SK-N-MC (cell line): ENCODE results near the gene PTGER2.

Experiments used
- DNase-seq: peaks from one replicate; pipeline ENCODE4 v3.0.0-alpha.2; 2011; ENCODE audit warnings: low read depth, low spot score
- H3K27ac ChIP-seq: fragments of 200-600 bp; sonication (generic); 2 replicates; pipeline ENCODE4 v1.5.1; 2016; ENCODE audit warnings: mixed run types
- H3K36me3 ChIP-seq: fragments of 200-600 bp; sonication (generic); 2 replicates; pipeline ENCODE4 v1.6.1; 2017; ENCODE audit warnings: antibody characterized with exemption, low read length, mixed read lengths; ENCODE audit not compliant: insufficient read depth
- H3K4me3 ChIP-seq: fragments of 200-600 bp; sonication (generic); 2 replicates; pipeline ENCODE4 v1.5.1; 2016
- H3K9ac ChIP-seq: fragments of 200-600 bp; sonication (generic); 2 replicates; pipeline ENCODE4 v1.8.0; 2017; ENCODE audit warnings: mixed run types, mixed read lengths; ENCODE audit not compliant: insufficient read length
- H3K9me3 ChIP-seq: fragments of 200-600 bp; sonication (generic); 2 replicates; pipeline ENCODE4 v1.6.1; 2017; ENCODE audit warnings: low read depth, mild to moderate bottlenecking, antibody characterized with exemption, low read length, moderate library complexity, mixed read lengths
- EZH2 ChIP-seq: fragments of 200-600 bp; sonication (generic); IDR thresholded peaks from one replicate; pipeline ENCODE4 v1.6.1; 2017; ENCODE audit warnings: antibody characterized with exemption
- FOXP2 ChIP-seq: optimal IDR thresholded peaks from 2 replicates; pipeline ENCODE3; 2011; ENCODE audit warnings: mild to moderate bottlenecking, moderate library complexity; ENCODE audit not compliant: insufficient read depth; ENCODE audit errors: extremely low read length, control extremely low read depth
- POLR2AphosphoS5 ChIP-seq: IDR thresholded peaks from 2 replicates; pipeline ENCODE4 v1.6.1; 2012; ENCODE audit warnings: mild to moderate bottlenecking, low read depth, low read length, borderline replicate concordance

The PTGER2 gene

DNA sequence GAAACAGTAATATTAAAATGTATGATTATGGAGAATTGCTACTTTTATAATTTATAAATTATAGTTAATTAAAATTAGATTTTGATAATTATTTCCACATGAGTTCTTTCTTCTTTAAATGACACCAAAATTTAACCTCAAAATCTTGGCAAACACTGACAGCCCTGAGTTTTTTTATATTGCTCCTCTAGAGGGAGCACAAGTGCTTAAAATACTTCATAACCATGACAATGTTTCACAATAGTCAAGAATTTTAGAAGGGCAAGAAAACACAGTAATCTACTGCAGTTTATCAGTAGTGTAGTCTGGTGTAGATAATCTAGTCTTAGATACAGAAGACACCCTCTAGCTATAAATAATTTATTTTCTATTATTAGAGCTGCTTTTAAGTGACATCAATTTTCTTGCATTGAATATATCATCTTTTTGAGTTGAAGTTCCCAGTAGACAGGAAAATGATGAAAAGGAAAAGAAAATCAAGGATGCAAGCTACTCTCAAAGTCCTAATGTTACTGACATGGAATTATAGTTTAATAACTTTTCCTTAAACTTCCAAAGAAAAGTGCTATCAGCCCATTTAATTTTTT is 14.3 kb upstream of the PTGER2 start:
- DNase-seq, result peak; percentile 12
- no peaks in the 10 kb centered on the region for H3K36me3 ChIP-seq
- H3K27ac ChIP-seq, result no peak overlapping the region
- H3K9ac ChIP-seq, result no peak overlapping the region
- TF ChIP-seq EZH2, result no peak
- TF ChIP-seq FOXP2, result no peak
- TF ChIP-seq POLR2AphosphoS5, result no peak
- H3K4me3 ChIP-seq, result no peak overlapping the region
- H3K9me3 ChIP-seq, result no peaks in the 10 kb centered on the region

DNA sequence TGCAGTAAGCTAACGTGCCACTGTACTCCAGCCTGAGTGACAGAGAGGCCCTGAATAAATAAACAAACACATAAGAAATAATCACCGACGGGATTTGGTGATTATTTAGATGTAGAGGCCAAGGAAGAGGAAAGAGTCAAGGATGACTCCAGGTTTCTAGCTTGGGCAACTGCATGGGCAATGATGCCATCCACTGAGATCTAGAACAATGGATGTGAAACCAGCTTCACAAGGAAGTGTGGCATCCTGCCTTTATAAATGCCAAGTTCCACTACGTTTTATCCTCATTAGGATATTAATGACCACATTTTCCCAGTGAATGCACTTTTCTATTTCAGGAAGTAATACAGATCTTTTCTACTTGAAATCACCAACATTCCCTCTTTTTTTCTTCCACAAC is 10.9 kb upstream of the PTGER2 start:
- Histone ChIP-seq H3K9me3 (no peaks in the 10 kb centered on the region), H3K36me3 (no peaks in the 10 kb centered on the region), H3K9ac (no peak overlapping the region), H3K27ac (no peak overlapping the region), H3K4me3 (no peak overlapping the region)
- TF ChIP-seq EZH2, result no peak
- no peak for TF ChIP-seq FOXP2
- DNase-seq, result no peak

DNA sequence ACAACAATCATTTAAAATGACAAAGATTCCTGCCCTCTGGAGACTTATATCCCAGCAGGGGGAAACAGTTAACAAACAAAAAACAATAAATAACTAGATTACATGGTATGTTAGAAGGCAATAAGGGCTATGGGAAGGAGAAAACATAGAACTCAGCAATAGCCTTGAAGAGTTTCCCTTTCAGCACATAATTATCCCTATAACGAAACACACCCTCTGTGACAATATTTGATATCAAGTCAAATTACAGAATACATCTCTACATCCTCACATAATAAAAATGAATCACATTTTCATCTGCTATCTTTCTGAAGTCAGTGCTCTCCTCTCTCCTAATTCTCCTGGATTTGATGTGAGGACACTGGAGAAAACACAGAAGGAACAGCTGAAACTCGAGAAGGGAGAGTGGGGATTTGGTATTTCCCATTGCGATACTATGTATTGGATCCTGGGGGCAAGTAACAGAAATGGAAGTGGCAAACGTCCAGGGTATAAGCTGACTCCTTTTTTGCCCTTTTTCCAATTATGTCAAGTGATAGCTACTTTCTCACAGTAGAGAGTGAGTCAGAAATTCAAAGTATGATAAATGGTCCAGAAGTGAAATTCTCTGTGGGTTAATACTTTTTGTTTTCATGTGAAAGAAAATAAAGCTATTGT is 9.7 kb upstream of the PTGER2 start:
- no peak for DNase-seq
- no peak for TF ChIP-seq POLR2AphosphoS5
- no peak for TF ChIP-seq FOXP2
- TF ChIP-seq EZH2, result no peak
- no peak overlapping the region for H3K27ac ChIP-seq
- H3K36me3 ChIP-seq, result no peaks in the 10 kb centered on the region
- H3K9ac ChIP-seq, result no peak overlapping the region
- no peaks in the 10 kb centered on the region for H3K9me3 ChIP-seq
- no peak overlapping the region for H3K4me3 ChIP-seq

DNA sequence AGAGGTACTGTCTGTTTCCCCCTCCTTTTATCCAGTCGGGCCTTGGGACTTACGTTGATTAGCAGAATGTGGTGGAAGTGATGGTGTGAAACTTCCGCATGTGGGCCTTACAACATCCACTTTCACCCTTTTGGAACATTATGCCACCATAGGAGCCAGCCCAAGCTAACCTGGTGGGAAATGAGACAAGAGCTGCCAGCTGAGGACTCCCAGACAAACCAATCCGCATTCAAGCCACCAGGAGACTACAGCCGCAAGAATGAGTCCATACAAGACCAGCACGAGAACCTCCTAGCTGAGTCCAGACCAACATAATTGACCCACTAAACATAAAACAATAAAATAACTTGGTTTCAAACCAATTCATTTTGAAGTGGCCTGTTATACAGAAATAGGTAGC is 9.1 kb upstream of the PTGER2 start:
- TF ChIP-seq EZH2, result no peak
- no peak for TF ChIP-seq POLR2AphosphoS5
- no peak for TF ChIP-seq FOXP2
- DNase-seq, result no peak
- H3K9me3 ChIP-seq, result no peaks in the 10 kb centered on the region
- H3K4me3 ChIP-seq, result no peak overlapping the region
- H3K27ac ChIP-seq, result no peak overlapping the region
- no peak overlapping the region for H3K9ac ChIP-seq
- H3K36me3 ChIP-seq, result no peaks in the 10 kb centered on the region

DNA sequence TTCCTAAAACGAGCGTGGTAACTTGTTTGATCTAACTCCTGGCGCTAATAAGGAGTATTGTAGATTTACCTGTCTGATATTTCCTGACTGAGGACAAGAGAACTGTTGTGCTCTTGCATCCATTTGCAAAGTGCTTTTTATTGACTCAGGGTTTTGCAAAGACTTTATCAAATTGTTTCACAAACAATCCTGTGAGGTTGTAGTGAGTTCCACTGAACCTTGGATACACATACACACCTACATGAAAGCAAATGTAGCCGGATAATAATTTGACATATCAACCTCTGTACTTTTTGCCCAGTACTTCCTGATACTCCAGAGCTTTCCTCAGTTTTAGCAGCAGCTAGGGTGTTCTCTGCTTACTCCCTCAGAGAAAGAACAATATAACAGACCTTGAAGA is 6.7 kb upstream of the PTGER2 start:
- no peak for DNase-seq
- H3K27ac ChIP-seq, result no peak overlapping the region
- no peaks in the 10 kb centered on the region for H3K36me3 ChIP-seq

DNA sequence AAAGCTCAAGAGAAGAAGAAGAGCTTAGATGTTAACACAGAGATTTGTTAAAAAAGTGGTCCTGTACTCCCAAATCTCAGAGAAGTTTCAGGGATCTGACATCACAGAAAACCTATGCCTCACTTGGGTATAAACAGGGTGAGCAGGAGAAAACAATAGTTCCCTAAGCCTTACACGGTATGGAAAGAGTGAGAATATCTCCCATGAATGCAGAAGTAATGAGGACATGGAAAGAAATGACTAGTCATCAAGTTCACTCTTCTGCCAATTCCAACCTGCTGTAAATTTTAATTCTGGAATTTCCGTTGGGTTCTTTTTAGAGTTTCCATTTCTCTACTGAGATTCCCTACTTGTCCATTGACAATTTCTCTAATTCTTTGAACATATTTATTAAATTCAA is 6.2 kb upstream of the PTGER2 start:
- Histone ChIP-seq H3K27ac (no peak overlapping the region), H3K4me3 (no peak overlapping the region), H3K9ac (no peak overlapping the region), H3K9me3 (no peaks in the 10 kb centered on the region), H3K36me3 (no peaks in the 10 kb centered on the region)
- DNase-seq, result no peak
- TF ChIP-seq FOXP2, result no peak
- TF ChIP-seq POLR2AphosphoS5, result no peak
- no peak for TF ChIP-seq EZH2

More for the DNA sequence above, 6.7 kb upstream of the PTGER2 start:
- Histone ChIP-seq H3K9ac (no peak overlapping the region), H3K9me3 (no peaks in the 10 kb centered on the region), H3K4me3 (no peak overlapping the region)
- TF ChIP-seq FOXP2 (no peak), EZH2 (no peak), POLR2AphosphoS5 (no peak)

DNA sequence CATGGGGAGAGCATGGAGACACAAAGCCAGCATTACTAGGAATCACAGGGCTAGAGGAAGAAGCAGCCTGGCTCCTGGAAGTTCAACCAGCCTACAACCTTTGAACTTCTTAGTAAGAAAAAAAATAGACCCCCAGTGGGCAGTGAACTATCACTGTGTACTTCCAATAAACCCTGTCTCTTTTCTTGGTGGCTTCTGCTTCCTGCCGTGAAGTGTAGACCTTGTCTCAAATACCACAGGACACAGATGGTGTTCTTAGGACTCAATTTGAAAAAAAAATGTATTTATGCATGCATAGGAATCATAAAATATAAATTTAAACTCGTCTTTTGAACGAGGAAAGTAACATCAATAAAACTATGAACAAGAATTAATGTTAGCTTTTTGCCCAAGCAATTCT is 3.6 kb upstream of the PTGER2 start:
- Histone ChIP-seq H3K4me3 (no peak overlapping the region), H3K9ac (no peak overlapping the region), H3K9me3 (no peaks in the 10 kb centered on the region), H3K36me3 (no peaks in the 10 kb centered on the region), H3K27ac (no peak overlapping the region)
- no peak for DNase-seq
- TF ChIP-seq EZH2 (no peak), POLR2AphosphoS5 (no peak), FOXP2 (no peak)

DNA sequence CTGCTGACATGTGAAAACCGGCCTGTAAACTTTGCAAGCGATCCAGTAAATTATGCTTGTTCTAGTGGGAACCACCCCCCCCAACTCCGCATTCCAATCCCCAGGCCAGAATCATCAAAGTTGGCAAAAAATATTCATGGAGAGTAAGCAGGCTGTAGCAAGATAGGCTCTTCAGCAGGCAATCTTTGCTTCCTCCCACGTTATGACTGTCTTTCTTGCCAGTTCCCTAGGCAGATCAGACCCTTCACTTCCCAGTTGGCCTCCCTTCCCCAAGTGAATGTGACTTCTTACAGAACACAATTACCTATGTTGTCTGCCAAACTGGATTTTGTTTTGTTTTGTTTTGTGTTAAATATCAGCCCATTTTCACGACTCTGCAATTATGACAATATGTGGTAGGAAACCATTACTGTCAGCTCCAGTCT is 1.2 kb upstream of the PTGER2 start:
- no peaks in the 10 kb centered on the region for H3K36me3 ChIP-seq
- H3K27ac ChIP-seq, result no peak overlapping the region
- TF ChIP-seq FOXP2 (no peak), EZH2 (no peak), POLR2AphosphoS5 (no peak)
- no peaks in the 10 kb centered on the region for H3K9me3 ChIP-seq
- no peak overlapping the region for H3K9ac ChIP-seq
- no peak for DNase-seq
- H3K4me3 ChIP-seq, result no peak overlapping the region

DNA sequence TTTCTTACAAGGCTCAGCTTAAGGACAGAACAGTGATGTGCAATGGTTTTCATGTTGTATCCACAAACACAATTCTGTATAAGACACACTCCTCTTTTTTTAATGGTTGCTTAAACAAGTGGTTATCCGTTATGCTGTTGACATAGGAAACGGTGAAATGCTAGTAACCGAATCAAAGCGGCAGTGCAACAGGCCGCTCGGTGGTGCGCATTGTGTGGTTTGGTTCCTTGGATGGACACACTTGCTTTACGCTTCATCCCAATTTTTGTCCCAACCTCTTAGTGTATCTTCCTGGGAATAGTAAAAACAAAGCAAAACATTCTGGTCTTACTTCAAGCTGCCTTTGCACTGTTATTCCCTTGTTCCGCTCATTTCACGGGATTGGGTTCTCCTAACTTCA is 650 bp upstream of the PTGER2 start:
- Histone ChIP-seq H3K27ac (no peak overlapping the region), H3K9ac (no peak overlapping the region), H3K36me3 (no peaks in the 10 kb centered on the region), H3K4me3 (peak overlapping the region; percentile 74), H3K9me3 (no peaks in the 10 kb centered on the region)
- TF ChIP-seq EZH2 (no peak), FOXP2 (no peak), POLR2AphosphoS5 (no peak)
- no peak for DNase-seq
